MM.1S (cell line): ENCODE results near the gene PARP1.

ENCODE experiments used
- CTCF ChIP-seq: fragments of 300-600 bp; sonication (generic); IDR thresholded peaks from 2 replicates; pipeline ENCODE4 v1.5.1; 2016; ENCODE audit warnings: antibody characterized with exemption, low read length, mixed read lengths
- EZH2 ChIP-seq: fragments of 300-600 bp; sonication (generic); optimal IDR thresholded peaks from 2 replicates; pipeline ENCODE3; 2017; ENCODE audit warnings: low read depth, mild to moderate bottlenecking, antibody characterized with exemption, low read length, mixed read lengths
- EZH2phosphoT487 ChIP-seq: fragments of 300-600 bp; sonication (generic); IDR thresholded peaks from 2 replicates; pipeline ENCODE4 v1.6.1; 2018; ENCODE audit warnings: antibody characterized with exemption, low read length

GRCh38 chr1:226362891-226363447 lies 44.9 kb downstream of the PARP1 start:
- TF ChIP-seq EZH2phosphoT487 (no peak), CTCF (no peak), EZH2 (no peak)
